Esophagus squamous epithelium (tissue), 4 donors: ENCODE results near the gene MSH3.

Experiments
- POLR2A ChIP-seq, 4 donors: fragments of 450-650 bp; IDR thresholded peaks; one replicate each; pipeline ENCODE4 v1.6.1; 2017; ENCODE audit warnings: antibody characterized with exemption in 4 of 4, mild to moderate bottlenecking in 4 of 4, moderate library complexity in 3 of 4
- TF ChIP-seq, protein P1 (sequence below), 6 experiments: fragments of 450-650 bp in 4 of 6; fragments of 200-600 bp in 2 of 6; sonication (generic) in 2 of 6; IDR thresholded peaks; one replicate each; pipeline ENCODE4 v1.5.1; 2016 to 2019; ENCODE audit warnings: antibody characterized with exemption in 6 of 6, mild to moderate bottlenecking in 4 of 6, moderate library complexity in 4 of 6

DNA sequence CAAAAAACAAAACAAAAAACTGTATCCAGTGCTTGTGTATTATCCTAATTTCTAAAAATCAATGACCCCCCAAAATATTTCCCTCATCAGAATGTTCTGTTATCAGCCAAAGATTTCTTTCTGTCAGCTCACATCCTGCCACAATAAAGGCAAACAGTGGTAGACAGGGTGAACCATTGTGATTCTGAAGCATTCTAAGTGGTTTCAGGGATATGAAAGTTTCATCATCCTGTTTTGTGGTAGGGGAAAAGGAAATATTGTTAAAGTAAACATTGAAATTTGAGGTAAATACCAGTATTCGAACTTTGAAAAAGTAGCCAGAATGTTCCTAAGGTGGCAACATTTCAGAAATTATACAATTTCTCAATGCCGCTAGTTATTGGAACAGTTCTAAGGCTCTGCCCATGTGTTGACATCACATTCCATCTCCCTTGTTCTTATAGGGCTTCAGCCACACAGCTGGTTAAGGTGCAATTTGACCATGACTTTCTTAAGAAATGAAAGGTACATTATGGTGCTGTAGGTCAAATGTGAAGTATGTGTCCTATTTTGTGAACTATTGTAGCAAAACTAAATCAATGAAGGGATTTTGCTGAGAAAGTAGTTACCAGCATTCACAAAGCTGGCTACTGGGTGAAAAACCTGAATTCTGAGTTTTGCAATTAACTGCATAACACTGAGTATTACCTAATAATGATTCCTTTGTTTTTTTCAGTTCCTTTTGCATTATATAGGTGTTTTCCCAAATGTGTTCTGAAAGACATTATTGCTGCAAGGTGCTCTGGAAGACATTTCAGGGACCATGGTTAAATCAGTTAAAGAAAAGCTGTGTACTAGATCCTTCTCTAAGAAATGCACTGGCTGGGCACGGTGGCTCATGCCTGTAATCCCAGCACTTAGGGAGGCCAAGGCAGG is 198.1 kb downstream of the MSH3 start:
- TF ChIP-seq, protein P1, sequence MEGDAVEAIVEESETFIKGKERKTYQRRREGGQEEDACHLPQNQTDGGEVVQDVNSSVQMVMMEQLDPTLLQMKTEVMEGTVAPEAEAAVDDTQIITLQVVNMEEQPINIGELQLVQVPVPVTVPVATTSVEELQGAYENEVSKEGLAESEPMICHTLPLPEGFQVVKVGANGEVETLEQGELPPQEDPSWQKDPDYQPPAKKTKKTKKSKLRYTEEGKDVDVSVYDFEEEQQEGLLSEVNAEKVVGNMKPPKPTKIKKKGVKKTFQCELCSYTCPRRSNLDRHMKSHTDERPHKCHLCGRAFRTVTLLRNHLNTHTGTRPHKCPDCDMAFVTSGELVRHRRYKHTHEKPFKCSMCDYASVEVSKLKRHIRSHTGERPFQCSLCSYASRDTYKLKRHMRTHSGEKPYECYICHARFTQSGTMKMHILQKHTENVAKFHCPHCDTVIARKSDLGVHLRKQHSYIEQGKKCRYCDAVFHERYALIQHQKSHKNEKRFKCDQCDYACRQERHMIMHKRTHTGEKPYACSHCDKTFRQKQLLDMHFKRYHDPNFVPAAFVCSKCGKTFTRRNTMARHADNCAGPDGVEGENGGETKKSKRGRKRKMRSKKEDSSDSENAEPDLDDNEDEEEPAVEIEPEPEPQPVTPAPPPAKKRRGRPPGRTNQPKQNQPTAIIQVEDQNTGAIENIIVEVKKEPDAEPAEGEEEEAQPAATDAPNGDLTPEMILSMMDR (IDR thresholded peaks at IDR 0.05) = no peak
- no peak for TF ChIP-seq POLR2A (IDR thresholded peaks at IDR 0.05)
